Stimulated activated CD4-positive, alpha-beta T cell treated with anti-CD3 and anti-CD28 coated beads, Interleukin-1b, Interleukin-23, amount 100 ng/mL, for 1 hour (primary cell): ENCODE data around the gene IL5RA.

Experiments
- DNase-seq, 2 donors: peaks; one replicate each; pipeline ENCODE4 v3.0.0-alpha.2; 2020; ENCODE audit warnings: low read depth in 2 of 2

Gene IL5RA

GRCh38 chr3:3066378-3066777 lies 43.8 kb downstream of the IL5RA start:
- no peak for DNase-seq

- DNase-seq, result no peak
Measured at GRCh38 chr3:3065876-3066275, 44.3 kb downstream of the IL5RA start.

GRCh38 chr3:3064297-3064696 lies 45.9 kb downstream of the IL5RA start:
- no peak for DNase-seq

- DNase-seq, result no peak
Measured at GRCh38 chr3:3059645-3060044, 50.5 kb downstream of the IL5RA start.

- no peak for DNase-seq
Measured at GRCh38 chr3:3053974-3054373, 56.2 kb downstream of the IL5RA start.

GRCh38 chr3:3038201-3038991 lies 71.8 kb downstream of the IL5RA start:
- no peak for DNase-seq

- DNase-seq, result no peak
Measured at GRCh38 chr3:3037156-3037555, 73.0 kb downstream of the IL5RA start.

- no peak for DNase-seq
Measured at GRCh38 chr3:3031326-3031725, 78.8 kb downstream of the IL5RA start.

- DNase-seq, result no peak
Measured at GRCh38 chr3:3027976-3028567, 82.1 kb downstream of the IL5RA start.

GRCh38 chr3:3023111-3023745 lies 86.9 kb downstream of the IL5RA start:
- no peak for DNase-seq

GRCh38 chr3:3020209-3020608 lies 90.0 kb downstream of the IL5RA start:
- DNase-seq, result no peak
